ENCODE results near the gene RDH11.

RDH11 gene

GRCh38 chr14:67630186-67630585 lies 65.4 kb downstream of the RDH11 start:
- TF ChIP-seq EZH2 (optimal IDR thresholded peaks at IDR 0.05; ENCODE audit: low read depth, low read length) (no peak), EZH2phosphoT487 (IDR thresholded peaks at IDR 0.05; ENCODE audit: low read length) (no peak)
- H3K4me2 ChIP-seq (ENCODE audit: low read depth, low read length): no peak overlapping the region
- no peak overlapping the region for H2AFZ ChIP-seq (ENCODE audit: low read length)
- no peak overlapping the region for H3K27ac ChIP-seq (ENCODE audit: low read length)
- H3K4me1 ChIP-seq (ENCODE audit: low read length): no peaks in the 10 kb centered on the region
- no peaks in the 10 kb centered on the region for H3K36me3 ChIP-seq (replicated peaks; ENCODE audit: insufficient read depth, low read length)
- no peaks in the 10 kb centered on the region for H3F3A ChIP-seq (ENCODE audit: insufficient read depth, low read length)
- no peak overlapping the region for H3K4me3 ChIP-seq (ENCODE audit: low read length)
- H3K9me2 ChIP-seq (replicated peaks; ENCODE audit: insufficient read depth, low read length): no peaks in the 10 kb centered on the region
- H3K9me3 ChIP-seq (replicated peaks; ENCODE audit: insufficient read depth, low read length): no peaks in the 10 kb centered on the region
- no peak overlapping the region for H3K9ac ChIP-seq (ENCODE audit: low read length)
- no peaks in the 10 kb centered on the region for H4K20me1 ChIP-seq (ENCODE audit: insufficient read depth, low read length)
- H3K27me3 ChIP-seq (replicated peaks; ENCODE audit: insufficient read depth, low read length): no peaks in the 10 kb centered on the region
- H3K79me2 ChIP-seq (ENCODE audit: low read length): no peaks in the 10 kb centered on the region
- DNase-seq: no peak

DNA sequence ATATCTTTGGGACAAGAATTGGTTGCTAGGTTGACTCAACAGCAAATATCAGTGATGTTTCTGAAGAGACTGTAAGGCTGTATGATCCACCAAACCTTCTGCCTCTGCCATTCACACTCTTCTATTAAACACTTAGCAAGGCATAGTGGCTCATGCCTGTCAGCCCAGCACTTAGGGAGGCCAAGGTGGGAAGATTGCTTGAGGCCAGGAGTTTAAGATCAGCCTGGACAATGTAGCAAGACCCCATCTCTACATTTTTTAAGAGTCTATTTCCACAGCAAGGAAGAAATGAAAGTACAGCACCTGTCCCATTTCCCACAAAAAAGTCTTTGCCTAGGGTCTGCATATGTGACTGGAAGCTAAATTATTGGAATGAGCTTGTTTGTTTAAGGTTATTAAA lies 68.0 kb downstream of the RDH11 start:
- Histone ChIP-seq H2AFZ (ENCODE audit: low read length) (no peak overlapping the region), H3K9me2 (replicated peaks; ENCODE audit: insufficient read depth, low read length) (no peaks in the 10 kb centered on the region), H3F3A (ENCODE audit: insufficient read depth, low read length) (no peaks in the 10 kb centered on the region), H3K36me3 (replicated peaks; ENCODE audit: insufficient read depth, low read length) (no peaks in the 10 kb centered on the region), H3K79me2 (ENCODE audit: low read length) (no peaks in the 10 kb centered on the region), H3K4me2 (ENCODE audit: low read depth, low read length) (no peak overlapping the region), H3K9ac (ENCODE audit: low read length) (no peak overlapping the region), H3K4me3 (ENCODE audit: low read length) (no peak overlapping the region), H3K9me3 (replicated peaks; ENCODE audit: insufficient read depth, low read length) (no peaks in the 10 kb centered on the region), H3K4me1 (ENCODE audit: low read length) (no peaks in the 10 kb centered on the region), H4K20me1 (ENCODE audit: insufficient read depth, low read length) (no peaks in the 10 kb centered on the region), H3K27me3 (replicated peaks; ENCODE audit: insufficient read depth, low read length) (no peaks in the 10 kb centered on the region), H3K27ac (ENCODE audit: low read length) (no peak overlapping the region)
- DNase-seq: no peak
- TF ChIP-seq EZH2 (optimal IDR thresholded peaks at IDR 0.05; ENCODE audit: low read depth, low read length) (no peak), CTCF (IDR thresholded peaks at IDR 0.05; ENCODE audit: low read length) (no peak), EZH2phosphoT487 (IDR thresholded peaks at IDR 0.05; ENCODE audit: low read length) (no peak)
